GM21786 (cell line): ENCODE measurements around the gene NAALADL1.
A peak's percentile ranks its signal among the peaks of the same experiment; 100 is the strongest.

Experiments used
- ATAC-seq: cut with Tn5 transposase; IDR thresholded peaks from one replicate; pipeline ENCODE4 v1.9.1; 2021; ENCODE audit not compliant: unreplicated experiment

The NAALADL1 gene

DNA sequence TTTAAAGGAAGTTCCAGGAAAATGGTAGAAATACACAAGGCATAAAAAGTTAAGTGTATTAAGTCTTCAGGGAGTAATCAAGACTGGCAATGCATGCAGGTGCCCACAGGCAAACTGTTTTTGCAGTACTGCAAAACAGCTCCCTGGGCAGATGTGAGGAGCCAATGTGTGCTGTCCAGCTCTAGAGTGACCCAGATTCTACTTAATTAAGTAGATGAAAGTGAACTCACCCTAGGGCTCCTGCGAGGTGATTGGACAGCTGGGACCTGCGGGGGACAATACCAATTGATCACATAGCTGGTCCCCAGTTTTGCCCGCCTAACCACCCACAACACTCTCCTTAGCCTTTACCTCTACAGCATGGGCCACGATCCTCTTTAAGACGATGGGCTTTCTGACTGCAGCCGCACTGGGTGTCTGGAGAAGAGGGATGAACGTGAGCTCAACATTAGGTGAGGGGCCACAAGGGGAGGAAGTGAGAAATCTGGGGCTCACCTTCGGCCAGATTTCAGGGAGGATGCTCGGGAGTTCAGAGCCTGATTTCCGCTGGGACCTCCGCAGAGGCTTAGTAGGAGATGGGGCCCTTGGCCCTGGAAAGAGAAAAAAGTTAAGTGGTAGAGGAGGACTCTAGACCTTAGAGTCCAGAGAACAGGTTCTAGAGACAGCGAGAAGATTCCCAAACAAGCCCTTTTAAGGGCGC, 24.9 kb upstream of the NAALADL1 start:
- ATAC-seq: no peak

DNA sequence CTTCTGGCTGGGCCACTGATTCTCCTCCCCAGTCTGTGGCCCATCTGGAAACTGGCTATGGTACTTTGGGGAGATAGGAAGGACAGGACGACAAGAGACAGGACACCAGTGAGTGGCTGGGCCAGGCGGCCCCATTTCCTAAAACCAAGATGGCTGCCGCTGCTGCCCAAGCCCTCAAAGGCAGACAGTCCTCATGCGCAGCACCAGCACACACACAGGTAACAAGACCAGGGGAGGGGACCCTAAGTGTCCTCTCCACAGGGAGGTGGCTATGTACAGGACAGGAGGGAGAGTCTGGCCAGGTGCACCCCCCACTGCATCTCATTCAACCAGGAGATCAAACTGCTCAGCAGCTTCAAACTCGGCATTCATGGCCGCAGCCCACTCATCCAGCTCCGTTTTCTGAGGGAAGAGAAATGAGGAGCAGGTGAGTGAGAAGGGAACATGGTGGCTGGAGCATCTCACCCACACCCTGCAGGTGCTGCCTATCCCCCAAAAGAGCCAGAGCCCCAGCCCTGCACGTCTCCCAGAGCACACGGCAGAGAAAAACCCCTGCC, 20.5 kb upstream of the NAALADL1 start:
- ATAC-seq: no peak

DNA sequence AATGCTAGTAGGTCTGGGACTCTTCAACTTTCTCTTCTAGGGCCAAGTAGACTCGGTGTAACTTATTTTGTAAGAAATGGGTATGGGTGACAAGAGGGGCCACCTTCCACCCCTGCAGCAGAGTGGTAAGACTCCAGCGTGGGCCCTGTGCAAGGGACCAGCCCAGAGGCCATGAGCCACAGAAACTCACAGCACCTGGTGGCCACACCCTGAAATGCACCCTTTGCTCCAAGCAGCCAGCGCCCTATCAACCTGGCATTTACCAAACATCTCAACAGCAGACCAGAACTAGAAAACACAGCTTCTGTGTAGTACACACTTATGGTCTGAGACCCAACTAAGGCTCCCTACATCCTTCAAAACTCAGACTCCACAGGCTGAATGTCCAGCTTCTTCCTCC, 19.8 kb upstream of the NAALADL1 start:
- peak; percentile 53 for ATAC-seq

DNA sequence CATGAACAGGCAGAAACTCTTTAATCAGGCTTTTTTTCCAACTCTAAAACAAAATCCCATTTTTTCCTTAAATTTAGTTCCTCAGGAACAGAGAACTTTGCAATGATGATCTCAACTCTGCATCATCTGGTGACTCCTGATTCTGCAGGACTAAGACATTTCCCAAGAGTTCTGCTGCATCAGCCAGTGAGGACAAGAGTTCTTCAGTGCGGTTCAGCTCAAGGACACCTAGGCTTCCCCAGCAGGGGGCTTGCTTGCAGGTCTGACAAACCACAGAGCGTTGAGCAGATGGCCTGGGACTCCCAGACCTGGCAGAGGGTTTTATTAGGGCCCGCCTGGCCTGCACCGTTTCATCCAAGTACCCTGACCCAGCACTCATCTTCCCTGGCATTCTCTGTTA, 19.1 kb upstream of the NAALADL1 start:
- ATAC-seq: no peak

DNA sequence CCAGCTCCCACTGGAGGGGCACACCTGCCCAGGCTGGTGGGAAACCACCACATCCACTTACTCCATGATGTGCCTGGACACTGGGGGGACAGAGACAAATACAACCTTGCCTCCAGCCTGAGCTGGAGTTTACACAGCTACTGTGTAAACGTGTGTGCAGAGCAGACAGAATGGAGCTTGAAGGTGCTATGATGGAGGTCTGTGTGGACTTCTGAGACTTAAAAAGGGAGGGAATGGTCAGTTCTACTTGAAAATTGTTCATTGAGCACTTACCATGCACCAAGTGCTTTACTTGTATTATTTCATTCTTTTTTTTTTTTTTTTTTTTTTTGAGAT, 14.2 kb upstream of the NAALADL1 start:
- ATAC-seq: no peak

DNA sequence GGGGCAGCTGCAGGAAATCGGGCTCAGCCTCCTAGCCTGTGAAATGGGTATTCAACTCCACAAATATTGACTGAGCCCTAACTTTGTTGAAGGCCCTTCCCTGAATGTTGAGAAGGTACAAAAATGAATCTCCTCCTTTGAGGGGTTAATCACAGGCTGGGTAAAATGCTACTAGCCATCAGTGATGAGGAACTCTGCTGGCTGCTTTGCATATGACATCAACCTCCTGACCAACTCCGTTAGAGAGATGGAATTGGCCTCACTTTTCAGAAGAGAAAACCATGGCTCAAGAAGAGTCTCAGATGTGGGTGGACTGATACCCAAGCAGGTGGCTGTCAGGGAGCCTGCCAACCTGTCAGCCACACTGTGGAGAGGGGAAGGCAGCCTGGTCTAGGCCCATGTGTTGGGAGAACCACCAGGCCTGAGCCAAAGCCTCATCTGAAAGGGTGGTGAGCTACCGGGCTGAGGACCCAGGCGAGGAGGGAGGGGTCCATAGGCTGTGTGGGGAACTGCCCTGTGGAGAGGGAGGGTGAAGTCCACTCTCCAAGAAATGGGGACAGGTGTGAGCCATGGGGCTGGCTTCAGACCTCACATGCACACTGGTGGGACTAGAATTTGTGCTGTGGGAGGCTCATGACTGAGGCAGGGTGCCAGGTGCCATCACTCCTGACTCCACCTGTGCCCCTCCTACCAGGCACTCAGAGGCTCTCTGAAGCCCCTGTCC, 13.7 kb upstream of the NAALADL1 start:
- no peak for ATAC-seq

DNA sequence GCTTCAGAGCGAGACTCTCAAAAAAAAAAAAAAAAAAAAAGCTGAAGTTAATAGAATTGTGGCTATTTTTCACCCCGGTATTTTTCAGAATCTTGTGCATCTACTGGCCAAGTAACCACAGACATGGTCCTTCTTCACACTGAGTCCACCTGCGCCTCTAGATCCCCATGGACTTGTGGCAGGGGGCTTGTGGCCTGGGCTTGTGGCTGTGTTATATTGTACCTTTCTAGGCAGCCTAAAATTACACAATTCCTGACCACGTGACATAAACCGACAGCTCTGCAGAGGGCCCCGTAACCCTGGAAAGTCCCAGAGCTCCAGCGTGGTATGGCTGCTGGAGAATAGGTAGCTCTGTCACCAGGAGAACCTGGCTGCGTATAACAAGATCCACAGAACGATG, 10.9 kb upstream of the NAALADL1 start:
- no peak for ATAC-seq

DNA sequence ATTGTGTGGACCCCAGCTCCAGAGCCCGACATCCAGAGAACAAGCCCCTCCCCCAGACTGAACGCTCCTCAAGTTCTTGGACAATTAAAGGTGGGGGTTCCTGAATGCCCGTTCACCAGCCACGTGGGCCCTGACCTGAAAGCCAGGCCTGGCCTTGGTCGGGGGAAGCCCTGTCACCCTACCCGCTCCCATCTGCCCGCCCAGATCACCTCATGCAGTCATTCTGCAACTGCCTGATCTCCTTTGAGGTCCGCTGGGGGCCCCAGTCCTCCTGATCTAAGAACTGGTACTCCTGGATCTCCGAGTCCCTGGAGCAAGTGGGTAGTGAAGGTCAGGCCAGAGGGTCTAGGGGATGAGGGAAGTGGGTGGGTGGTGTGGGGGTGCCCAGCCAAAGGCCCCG, 9.1 kb upstream of the NAALADL1 start:
- no peak for ATAC-seq

DNA sequence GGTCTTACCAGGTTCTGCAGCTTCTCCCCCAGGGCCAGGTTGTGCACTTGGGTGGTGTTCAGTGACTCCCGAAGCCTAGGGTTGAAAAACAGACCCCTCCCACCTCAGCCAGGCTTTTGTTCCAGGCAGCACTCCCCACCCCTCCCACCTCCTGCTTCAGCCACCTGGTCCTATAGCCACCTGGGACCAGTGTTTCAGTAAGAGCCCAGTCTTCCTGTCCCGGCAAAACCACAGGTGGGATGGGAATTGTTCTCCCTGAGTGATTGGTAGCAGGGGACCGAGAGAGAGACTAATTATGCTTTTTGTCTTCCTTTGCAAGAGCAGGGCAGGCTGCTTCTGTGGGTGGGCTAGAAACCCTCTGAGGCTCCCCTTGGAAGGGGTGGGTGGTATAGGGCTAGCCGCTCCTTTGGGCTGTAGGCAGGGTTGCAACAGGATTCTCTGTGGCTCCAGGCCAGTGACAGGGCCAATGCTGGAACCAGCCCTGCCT, 8.5 kb upstream of the NAALADL1 start:
- no peak for ATAC-seq

DNA sequence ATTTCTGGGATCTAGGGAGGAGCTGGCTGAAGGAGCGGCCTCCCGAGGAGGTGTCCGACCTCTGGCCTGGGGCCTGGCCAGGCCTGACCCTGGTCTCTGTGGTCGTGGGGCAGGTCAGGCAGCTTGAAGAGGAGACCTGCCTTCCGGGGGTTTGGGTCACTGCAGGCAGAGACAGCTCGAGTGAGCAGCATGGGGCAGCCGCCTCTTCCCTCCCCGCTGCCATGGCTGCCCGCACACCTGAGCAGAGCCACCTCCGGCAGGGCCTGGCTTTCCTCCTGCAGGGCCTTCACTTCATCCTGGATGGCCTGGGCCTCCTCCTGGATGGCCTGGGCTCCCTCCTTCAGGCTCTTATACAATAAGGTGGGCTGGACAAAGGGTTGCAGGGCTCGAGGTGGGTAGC, 8.0 kb upstream of the NAALADL1 start:
- ATAC-seq: no peak

DNA sequence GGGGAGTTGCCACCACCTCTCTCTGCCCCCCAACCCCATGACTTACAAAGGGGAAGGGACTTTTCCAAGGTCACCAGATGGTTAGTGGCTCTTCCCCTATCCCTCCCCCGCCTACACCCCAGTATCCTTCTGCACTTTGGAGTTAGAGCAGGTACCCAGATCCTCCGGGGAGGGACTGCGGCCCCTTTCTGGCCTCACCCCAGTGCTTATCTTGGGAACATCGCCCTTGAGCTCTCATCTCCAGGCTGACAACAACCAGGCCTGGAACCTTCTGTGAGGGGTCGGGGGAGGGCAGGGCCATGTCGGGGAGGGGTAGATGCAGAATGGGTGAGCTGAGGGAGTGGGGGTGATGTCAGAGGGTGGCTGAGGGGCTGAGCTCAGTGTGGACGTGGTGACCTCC, 7.5 kb upstream of the NAALADL1 start:
- no peak for ATAC-seq

DNA sequence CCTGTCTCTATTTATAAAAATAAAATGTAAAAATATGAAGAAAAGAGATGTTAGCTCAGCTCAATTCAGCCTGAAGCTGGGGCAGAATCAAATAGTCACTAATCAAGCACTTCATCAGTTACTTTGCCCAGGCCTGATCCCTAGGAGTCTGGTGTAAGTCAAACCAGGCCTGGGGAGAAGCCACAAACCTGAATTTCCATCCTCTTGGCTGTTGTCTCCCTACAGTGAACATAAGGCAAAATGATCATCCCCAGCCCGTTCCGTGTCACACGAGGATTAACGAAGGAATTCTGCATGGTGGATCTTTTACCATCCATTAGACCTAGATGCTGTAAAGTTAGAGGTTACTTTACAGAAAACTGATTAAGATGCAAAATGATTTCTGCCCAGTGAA, 6.5 kb upstream of the NAALADL1 start:
- no peak for ATAC-seq

DNA sequence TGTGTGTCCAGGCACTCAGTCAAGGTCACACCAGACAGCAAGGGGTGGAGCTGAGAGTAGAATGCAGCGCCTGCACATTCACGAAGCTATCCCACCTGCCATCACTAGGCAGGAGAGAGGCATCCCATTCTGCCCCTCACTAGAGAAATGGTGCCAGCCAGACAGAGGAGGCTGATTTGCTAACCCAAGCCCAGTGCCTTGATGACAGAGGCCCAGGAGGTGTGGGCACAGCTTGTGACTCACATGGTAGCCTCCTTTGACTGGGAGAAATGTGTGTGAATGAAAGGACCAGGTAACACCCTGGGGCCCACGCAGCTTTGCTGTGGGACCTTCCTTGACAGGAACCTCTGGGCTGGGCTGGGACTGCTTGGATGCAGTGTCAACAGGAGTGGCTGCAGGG, 5.2 kb upstream of the NAALADL1 start:
- ATAC-seq: no peak

DNA sequence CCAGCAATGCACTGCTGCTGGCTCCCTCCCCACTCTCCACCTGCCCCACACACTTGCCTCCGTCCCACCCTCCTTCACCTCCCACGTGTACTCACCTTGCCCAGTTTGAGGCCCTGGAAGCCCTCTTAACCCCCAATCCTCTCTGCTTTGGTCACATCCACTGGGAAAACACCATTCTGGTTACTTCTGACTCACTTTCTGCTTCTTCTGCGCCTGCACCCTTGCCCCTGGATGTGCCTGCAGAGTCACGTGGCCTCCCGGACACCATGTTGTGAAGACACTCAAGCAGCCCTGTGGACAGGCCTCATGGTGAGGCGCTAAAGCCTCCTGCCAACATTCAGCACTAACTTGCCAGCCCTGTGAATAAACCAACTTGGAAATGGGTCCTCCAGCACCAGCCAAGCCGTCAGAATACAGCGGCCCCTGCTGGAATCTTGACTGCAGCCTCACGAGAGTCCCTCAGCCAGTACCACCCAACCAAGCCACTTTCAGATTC, 2.6 kb upstream of the NAALADL1 start:
- no peak for ATAC-seq

DNA sequence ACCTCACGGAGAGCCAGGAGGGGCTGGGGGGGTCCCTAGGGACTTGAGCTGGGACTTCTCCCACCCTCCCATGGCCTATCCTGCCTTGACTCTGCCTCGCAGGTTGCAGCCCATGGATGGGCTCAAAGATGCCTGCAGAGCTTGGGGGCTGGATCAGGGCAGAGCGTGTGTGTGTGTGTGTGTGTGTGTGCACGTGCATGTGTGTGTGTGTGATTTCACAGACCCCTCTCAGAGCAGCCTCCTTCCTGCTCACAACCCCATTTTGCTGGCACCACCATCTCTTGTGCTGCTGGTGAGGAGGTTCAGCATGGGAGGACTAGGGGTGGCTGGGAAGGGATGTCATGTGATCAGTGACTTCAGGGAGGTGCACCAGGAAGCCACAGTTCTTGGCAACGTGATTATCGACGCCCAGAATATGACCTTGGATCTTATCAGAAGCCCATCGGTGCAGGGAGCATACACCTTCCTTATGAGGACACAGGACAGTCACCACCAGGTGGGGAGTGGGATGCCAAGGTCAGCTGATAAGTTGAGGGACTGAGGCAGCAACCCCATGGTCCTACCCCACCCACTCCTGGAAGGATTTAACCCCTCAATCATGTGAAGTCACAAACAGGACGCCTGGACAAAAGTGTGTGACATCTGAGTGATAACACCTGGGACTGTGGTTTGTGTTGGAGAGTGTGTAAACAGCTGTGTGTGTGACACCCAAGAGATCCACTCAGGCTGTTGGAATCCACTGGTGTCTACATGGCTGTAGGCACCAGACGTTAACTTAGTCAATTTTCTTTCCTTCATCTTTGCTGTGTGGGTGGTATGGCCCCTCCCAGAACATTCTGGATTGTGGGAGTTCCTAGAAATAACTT, 1.8 kb upstream of the NAALADL1 start:
- no peak for ATAC-seq

DNA sequence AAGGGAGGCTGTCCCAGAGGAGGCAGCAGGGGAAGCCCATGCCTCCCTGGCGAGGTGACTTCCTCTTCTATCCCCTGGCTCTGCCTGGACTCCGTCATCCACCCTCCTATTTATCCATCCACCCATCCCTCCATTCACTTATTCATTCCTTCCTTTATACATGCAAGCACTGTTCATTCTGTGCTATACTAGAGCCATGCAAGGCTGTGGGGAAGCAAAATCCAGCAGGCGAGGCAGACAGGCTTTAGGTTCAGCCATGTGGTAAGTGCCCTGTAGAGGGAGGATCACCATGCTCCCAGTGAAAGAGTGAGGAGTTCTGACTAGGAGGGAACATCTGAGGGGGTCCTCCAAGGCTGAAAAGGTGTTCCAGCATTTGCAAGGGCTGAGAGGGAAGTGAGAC, 1.2 kb upstream of the NAALADL1 start:
- no peak for ATAC-seq

DNA sequence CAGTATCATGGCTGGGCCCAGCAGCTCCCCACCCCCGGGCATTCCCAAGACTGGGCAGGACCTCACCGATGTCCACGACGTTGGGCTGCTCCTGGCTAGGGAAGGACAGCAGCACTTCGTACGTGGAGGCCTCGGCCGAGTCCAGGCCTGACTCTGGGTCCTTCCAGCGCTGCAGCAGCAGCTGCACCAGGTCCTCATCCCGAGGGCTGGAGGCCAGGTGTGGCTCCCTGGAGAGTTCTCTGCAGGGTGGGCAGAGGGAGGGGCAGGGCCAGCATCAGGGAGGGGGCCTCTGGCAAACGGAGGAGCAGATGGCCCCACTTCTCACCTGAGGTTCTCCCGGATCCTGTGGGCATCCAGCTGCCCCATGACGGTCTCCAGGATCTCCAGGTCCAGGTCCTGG, 341 bp downstream of the NAALADL1 start:
- no peak for ATAC-seq

DNA sequence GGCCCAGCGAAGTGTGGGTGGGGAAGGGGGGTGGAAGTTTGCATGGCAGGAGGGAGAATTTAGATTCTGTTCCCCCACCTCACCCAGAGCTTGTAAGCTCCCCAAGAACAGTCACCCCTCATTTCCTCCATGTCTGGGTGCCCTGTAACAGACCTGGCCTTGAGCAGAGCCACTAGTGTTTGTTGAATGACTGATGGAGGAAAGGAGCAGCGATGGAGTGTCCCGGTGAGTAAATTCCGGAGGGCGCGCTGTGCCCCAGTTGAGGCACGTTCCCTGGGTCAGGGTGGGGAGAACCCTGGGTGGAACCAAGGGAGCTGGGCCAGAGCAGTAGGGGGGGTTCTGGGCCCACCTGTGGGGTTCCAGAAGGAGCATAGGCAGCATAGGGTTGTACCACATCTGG, 827 bp downstream of the NAALADL1 start:
- no peak for ATAC-seq

DNA sequence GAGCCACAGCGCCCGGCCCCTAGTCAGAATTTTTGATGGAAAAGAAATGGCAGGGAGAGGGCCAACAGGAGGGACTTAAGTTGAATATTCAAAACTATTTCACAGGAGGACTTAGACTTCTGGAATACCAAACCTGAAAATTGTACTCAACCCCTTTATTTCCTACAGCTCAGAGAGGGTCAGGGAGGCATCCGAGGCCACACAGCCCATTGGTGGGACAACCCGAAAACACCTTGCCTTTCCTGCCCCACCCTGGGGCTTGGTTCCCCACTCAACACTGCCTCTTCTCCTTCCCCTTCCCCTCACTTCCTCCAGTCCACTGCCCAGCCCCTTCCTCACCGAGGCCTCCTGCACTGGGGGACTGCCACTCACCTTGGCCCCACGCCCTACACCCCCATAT, 1.4 kb downstream of the NAALADL1 start:
- no peak for ATAC-seq

DNA sequence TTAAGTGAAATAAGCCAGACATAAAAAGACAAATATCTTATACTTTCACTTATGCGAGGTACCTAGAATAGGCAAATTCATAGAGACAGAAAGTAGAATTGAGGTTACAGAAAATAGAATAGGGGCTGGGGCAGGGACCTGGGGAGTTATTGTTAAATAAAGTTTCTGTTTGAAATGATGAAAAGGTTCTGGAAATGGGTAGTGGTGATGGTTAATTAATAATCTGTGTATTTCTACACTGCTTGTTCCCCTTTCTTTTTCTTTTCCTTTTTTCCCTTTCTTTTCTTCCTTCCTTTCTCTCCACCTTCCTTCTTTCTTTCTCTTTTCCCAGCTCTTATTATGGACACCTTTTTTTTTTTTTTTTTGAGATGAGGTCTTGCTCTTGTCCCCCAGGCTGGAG, 2.8 kb downstream of the NAALADL1 start:
- ATAC-seq: no peak

DNA sequence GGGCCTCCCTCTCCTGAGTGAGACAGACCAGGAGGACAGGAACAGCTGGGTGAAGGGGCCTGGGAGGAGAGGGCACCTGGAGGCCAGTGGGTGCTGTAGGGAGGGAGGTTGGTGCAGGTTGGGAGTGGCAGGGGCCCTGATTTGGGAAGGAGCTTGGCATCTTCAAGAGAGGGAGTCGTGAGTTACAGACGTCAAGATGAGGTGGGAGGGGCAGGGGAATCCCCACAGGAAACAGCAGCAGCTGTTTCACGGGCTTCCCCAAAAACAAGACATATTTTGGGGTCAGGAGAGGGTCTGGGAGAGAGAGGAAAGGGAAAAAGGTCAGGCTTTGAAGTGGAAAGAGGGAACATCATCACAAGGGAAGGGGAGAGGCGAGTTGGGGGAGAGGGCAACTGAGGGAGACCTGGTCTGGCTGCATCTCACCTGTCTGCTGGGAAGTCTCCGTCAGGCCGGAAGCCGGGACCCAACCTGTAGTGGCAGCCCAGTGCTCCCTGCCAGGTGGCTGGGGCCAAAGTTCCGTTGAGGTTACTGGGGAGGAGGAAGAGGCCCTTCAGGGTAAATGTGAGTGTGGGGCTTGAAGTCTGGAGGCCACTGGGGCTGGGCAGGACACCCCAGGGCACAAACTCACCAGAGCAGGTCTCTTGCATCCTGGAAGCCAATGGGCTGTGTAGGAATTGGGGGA, 4.4 kb downstream of the NAALADL1 start:
- no peak for ATAC-seq
